ENCODE results near the gene ARMC7. TPM values are rescaled to one million over a fixed set of nuclear protein-coding genes. Genes with fewer than 3 reads are reported as not detected.
A peak's percentile ranks its signal among the peaks of the same experiment; 100 is the strongest.

ARMC7 gene
- total and polyA plus RNA-seq, 11 donors, result 3.9 to 7.9 (median 5.2) TPM

GRCh38 chr17:75064040-75064439 lies 45.7 kb upstream of the ARMC7 start:
- no peak for ATAC-seq
- H3K27me3 ChIP-seq, result no peaks in the 10 kb centered on the region
- no peak overlapping the region for H3K4me3 ChIP-seq
- H3K36me3 ChIP-seq, result peaks cover 0 to 59% (median 54%) of the 10 kb centered on the region in 9 donors
- intact Hi-C loops (cut with DNase I), result loop anchor here in 6 of 10 donors (5.0 to 10.0 kb wide), 4 partner anchors 38 to 141 kb away; partner anchors contain the start of genes NUP85 (in 3 of the 6) and ARMC7 (in 1 of the 6)
- H3K27ac ChIP-seq, result no peak overlapping the region
- H3K4me1 ChIP-seq, result peaks cover 0 to 21% (median 12%) of the 10 kb centered on the region in 12 donors
- DNase-seq, result no peak
- TF ChIP-seq POLR2A (IDR thresholded peaks at IDR 0.05), result no peak
- TF ChIP-seq, protein P1, sequence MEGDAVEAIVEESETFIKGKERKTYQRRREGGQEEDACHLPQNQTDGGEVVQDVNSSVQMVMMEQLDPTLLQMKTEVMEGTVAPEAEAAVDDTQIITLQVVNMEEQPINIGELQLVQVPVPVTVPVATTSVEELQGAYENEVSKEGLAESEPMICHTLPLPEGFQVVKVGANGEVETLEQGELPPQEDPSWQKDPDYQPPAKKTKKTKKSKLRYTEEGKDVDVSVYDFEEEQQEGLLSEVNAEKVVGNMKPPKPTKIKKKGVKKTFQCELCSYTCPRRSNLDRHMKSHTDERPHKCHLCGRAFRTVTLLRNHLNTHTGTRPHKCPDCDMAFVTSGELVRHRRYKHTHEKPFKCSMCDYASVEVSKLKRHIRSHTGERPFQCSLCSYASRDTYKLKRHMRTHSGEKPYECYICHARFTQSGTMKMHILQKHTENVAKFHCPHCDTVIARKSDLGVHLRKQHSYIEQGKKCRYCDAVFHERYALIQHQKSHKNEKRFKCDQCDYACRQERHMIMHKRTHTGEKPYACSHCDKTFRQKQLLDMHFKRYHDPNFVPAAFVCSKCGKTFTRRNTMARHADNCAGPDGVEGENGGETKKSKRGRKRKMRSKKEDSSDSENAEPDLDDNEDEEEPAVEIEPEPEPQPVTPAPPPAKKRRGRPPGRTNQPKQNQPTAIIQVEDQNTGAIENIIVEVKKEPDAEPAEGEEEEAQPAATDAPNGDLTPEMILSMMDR (IDR thresholded peaks at IDR 0.05), result no peak
- 91 to 96% (median 94%) methylated on average over 11 of the region's 11 CpGs for WGBS, 4 donors
- H3K9me3 ChIP-seq, result no peaks in the 10 kb centered on the region

GRCh38 chr17:75064460-75064859 lies 45.3 kb upstream of the ARMC7 start:
- Histone ChIP-seq H3K9me3 (no peaks in the 10 kb centered on the region), H3K36me3 (peaks cover 0 to 55% (median 51%) of the 10 kb centered on the region in 9 donors), H3K4me1 (peaks cover 0 to 16% (median 10%) of the 10 kb centered on the region in 12 donors), H3K27me3 (no peaks in the 10 kb centered on the region), H3K27ac (no peak overlapping the region), H3K4me3 (no peak overlapping the region)
- intact Hi-C loops (cut with DNase I), result loop anchor here in 6 of 10 donors (5.0 to 10.0 kb wide), 4 partner anchors 38 to 140 kb away; partner anchors contain the start of genes NUP85 (in 3 of the 6) and ARMC7 (in 1 of the 6)
- no peak for TF ChIP-seq POLR2A (IDR thresholded peaks at IDR 0.05)
- TF ChIP-seq, protein P1 (IDR thresholded peaks at IDR 0.05), result no peak
- WGBS, 4 donors, result 86 to 89% (median 86%) methylated on average over 8 of the region's 8 CpGs
- DNase-seq (no peak), ATAC-seq (no peak)

- no peaks in the 10 kb centered on the region for H3K9me3 ChIP-seq
- no peaks in the 10 kb centered on the region for H3K27me3 ChIP-seq
- H3K36me3 ChIP-seq, result peaks cover 0 to 54% (median 49%) of the 10 kb centered on the region in 9 donors
- DNase-seq (no peak), ATAC-seq (no peak)
- H3K4me1 ChIP-seq, result peaks cover 0 to 12% (median 5%) of the 10 kb centered on the region in 12 donors
- TF ChIP-seq, protein P1 (IDR thresholded peaks at IDR 0.05), result no peak
- TF ChIP-seq POLR2A (IDR thresholded peaks at IDR 0.05), result no peak
- no peak overlapping the region for H3K27ac ChIP-seq
- WGBS, 4 donors, result 92 to 95% (median 93%) methylated on average over 18 of the region's 18 CpGs
- no peak overlapping the region for H3K4me3 ChIP-seq
- intact Hi-C loops (cut with DNase I), result loop anchor here in 6 of 10 donors (5.0 to 10.0 kb wide), 4 partner anchors 37 to 140 kb away; partner anchors contain the start of genes NUP85 (in 3 of the 6) and ARMC7 (in 1 of the 6)
Measured at GRCh38 chr17:75064867-75065561, 44.8 kb upstream of the ARMC7 start.

- peak in 1 of 4 donors; percentile 25 for ATAC-seq
- peaks cover 0 to 6% (median 0%) of the 10 kb centered on the region in 12 donors for H3K4me1 ChIP-seq
- intact Hi-C loops (cut with DNase I), result loop anchor here in 3 of 10 donors (10.0 kb wide), 1 partner anchor 139 kb away; the partner anchor contains the start of gene NUP85 (in 3 of the 3)
- no peaks in the 10 kb centered on the region for H3K9me3 ChIP-seq
- 76 to 80% (median 78%) methylated on average over 6 of the region's 6 CpGs for WGBS, 4 donors
- H3K36me3 ChIP-seq, result peaks cover 0 to 47% (median 46%) of the 10 kb centered on the region in 9 donors
- no peak overlapping the region for H3K27ac ChIP-seq
- H3K4me3 ChIP-seq, result no peak overlapping the region
- DNase-seq, result no peak
- H3K27me3 ChIP-seq, result no peaks in the 10 kb centered on the region
- TF ChIP-seq, protein P1 (IDR thresholded peaks at IDR 0.05), result no peak
- TF ChIP-seq POLR2A (IDR thresholded peaks at IDR 0.05), result no peak
Measured at GRCh38 chr17:75065562-75066151, 44.1 kb upstream of the ARMC7 start.

Data from heart left ventricle (tissue), 16 donors.